Measurements from ENCODE around the gene LIFR. TPM values are rescaled to one million over a fixed set of nuclear protein-coding genes. Genes with fewer than 3 reads are reported as not detected.

The LIFR gene
- total RNA-seq, 1 experiment from 2014 or later = 7.8 TPM

DNA sequence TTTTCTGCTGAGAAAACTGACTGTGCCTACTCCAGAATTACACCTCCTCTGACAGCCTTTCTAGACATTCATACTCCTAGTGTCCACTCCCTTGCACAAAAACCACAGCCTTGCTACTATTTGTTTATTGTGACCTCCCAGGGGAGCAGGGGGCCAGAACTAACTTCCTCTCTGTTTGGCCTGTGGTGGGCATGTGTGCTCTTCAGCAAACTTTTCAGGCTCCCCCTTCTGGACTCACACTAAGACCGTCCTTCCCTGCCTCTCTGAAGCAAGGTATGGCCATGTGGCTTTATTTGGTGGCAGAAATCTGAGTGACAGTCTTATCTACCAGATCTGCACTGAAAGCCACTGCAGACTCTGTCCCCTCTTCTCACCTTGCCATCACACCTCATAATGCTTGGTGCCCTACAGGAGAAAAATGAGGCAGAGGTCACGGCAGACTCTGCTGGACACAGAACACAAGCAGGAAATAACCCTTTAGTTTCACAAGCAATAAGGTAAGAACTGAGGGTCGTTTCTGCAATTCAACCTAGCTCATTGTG, 28.2 kb downstream of the LIFR start:
- WGBS (ENCODE audit: extremely low coverage, insufficient read length, low lambda C conversion rate) = no CpG with 5 or more reads among the region's 3 CpGs
- Mint-ChIP-seq H3K9me3 (peaks cover 9% of the 10 kb centered on the region in 2 experiments; a peak in 4 of 5 replicates), H3K4me1 (peaks cover 27 to 33% of the 10 kb centered on the region in 2 experiments), H3K27me3 (ENCODE audit: low read depth) (no peaks in the 10 kb centered on the region), H3K36me3 (ENCODE audit: insufficient read depth in 1 of 3, low read depth in 3 of 3) (peaks cover 0 to 11% (median 10%) of the 10 kb centered on the region in 3 experiments; a peak in 5 of 7 replicates), H3K27ac (no peak overlapping the region; a peak in 1 of 7 replicates), H3K4me3 (no peak overlapping the region)
- DNase-seq = no peak
- H3K79me1 ChIP-seq (ENCODE audit: insufficient read depth, low read depth, low read length, poor library complexity, severe bottlenecking) = no peaks in the 10 kb centered on the region
- H2AFZ ChIP-seq (ENCODE audit: low read length) = no peak overlapping the region
- H2BK12ac ChIP-seq (ENCODE audit: insufficient read length, low read depth, low read length) = no peak overlapping the region
- no peaks in the 10 kb centered on the region for H3K9me3 ChIP-seq (ENCODE audit: control insufficient read depth, low read depth, low read length)
- no peaks in the 10 kb centered on the region for H3K23me2 ChIP-seq (ENCODE audit: insufficient read length, low read depth, low read length, poor library complexity, severe bottlenecking)
- no peak overlapping the region for H3K18ac ChIP-seq (ENCODE audit: insufficient read length, low read depth, low read length)
- no peaks in the 10 kb centered on the region for H4K20me1 ChIP-seq (ENCODE audit: control insufficient read depth, insufficient read depth, insufficient read length)
- no peak overlapping the region for H2BK5ac ChIP-seq (ENCODE audit: insufficient read length, low read length)
- H3K27me3 ChIP-seq (ENCODE audit: insufficient read depth, low read length) = no peaks in the 10 kb centered on the region
- H3T11ph ChIP-seq (ENCODE audit: low read length) = no peak overlapping the region
- H2BK120ac ChIP-seq (ENCODE audit: low read depth, low read length, poor library complexity, severe bottlenecking) = no peak overlapping the region
- H3K27ac ChIP-seq (ENCODE audit: insufficient read length, low read depth, low read length) = no peak overlapping the region
- no peak overlapping the region for H2AK5ac ChIP-seq (ENCODE audit: insufficient read length, low read length)
- H3K14ac ChIP-seq (ENCODE audit: insufficient read depth, low read length) = no peak overlapping the region
- H3K4ac ChIP-seq (ENCODE audit: low read depth, low read length) = no peak overlapping the region
- H3K56ac ChIP-seq (ENCODE audit: insufficient read length, low read depth, low read length) = no peak overlapping the region
- no peak overlapping the region for H2BK20ac ChIP-seq (ENCODE audit: low read depth, low read length, poor library complexity, severe bottlenecking)
- no peak overlapping the region for H4K8ac ChIP-seq (replicated peaks; ENCODE audit: insufficient read length, low read depth, low read length)
- TF ChIP-seq, protein P1, sequence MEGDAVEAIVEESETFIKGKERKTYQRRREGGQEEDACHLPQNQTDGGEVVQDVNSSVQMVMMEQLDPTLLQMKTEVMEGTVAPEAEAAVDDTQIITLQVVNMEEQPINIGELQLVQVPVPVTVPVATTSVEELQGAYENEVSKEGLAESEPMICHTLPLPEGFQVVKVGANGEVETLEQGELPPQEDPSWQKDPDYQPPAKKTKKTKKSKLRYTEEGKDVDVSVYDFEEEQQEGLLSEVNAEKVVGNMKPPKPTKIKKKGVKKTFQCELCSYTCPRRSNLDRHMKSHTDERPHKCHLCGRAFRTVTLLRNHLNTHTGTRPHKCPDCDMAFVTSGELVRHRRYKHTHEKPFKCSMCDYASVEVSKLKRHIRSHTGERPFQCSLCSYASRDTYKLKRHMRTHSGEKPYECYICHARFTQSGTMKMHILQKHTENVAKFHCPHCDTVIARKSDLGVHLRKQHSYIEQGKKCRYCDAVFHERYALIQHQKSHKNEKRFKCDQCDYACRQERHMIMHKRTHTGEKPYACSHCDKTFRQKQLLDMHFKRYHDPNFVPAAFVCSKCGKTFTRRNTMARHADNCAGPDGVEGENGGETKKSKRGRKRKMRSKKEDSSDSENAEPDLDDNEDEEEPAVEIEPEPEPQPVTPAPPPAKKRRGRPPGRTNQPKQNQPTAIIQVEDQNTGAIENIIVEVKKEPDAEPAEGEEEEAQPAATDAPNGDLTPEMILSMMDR (conservative IDR thresholded peaks at IDR 0.05) = no peak; the same call in 2 of the 3 replicates
- H3K9ac ChIP-seq (ENCODE audit: extremely low read depth, insufficient read length, low read length) = no peak overlapping the region
- no peak overlapping the region for H4K91ac ChIP-seq (ENCODE audit: insufficient read length, low read depth, low read length)
- H4K5ac ChIP-seq (ENCODE audit: insufficient read length, low read depth, low read length) = no peak overlapping the region
- H2BK15ac ChIP-seq (ENCODE audit: low read depth, low read length) = no peak overlapping the region
- no peaks in the 10 kb centered on the region for H3K79me2 ChIP-seq (ENCODE audit: insufficient read depth, low read length)
- no peak overlapping the region for H3K23ac ChIP-seq (ENCODE audit: insufficient read length, low read depth, low read length)
- no peak overlapping the region for H3K4me2 ChIP-seq (ENCODE audit: insufficient read depth, insufficient read length, low read length)
- peaks cover 7% of the 10 kb centered on the region for H3K4me1 ChIP-seq (ENCODE audit: insufficient read depth, low read length)

Data from H9 (cell line).